Progenitor cell of endocrine pancreas (in vitro differentiated cells): ENCODE measurements around the gene UNC93B1. TPM values are rescaled to one million over a fixed set of nuclear protein-coding genes. Genes with fewer than 3 reads are reported as not detected.

Source experiments
- DNase-seq: peaks from one replicate; pipeline ENCODE4 v3.0.0; 2021; ENCODE audit warnings: low spot score; ENCODE audit not compliant: unreplicated experiment
- H3K27ac Mint-ChIP-seq: 2 replicates; pipeline ENCODE4 v1.8.0; 2021; ENCODE audit warnings: mild to moderate bottlenecking, moderate library complexity, mixed read lengths
- H3K27me3 Mint-ChIP-seq: 2 replicates; pipeline ENCODE4 v1.8.0; 2021; ENCODE audit warnings: mixed read lengths
- H3K36me3 Mint-ChIP-seq: 2 replicates; pipeline ENCODE4 v1.8.0; 2022; ENCODE audit warnings: mixed read lengths; ENCODE audit not compliant: insufficient read depth
- H3K4me1 Mint-ChIP-seq: 2 replicates; pipeline ENCODE4 v1.8.0; 2021; ENCODE audit warnings: low read depth, mixed read lengths
- H3K4me3 Mint-ChIP-seq: 2 replicates; pipeline ENCODE4 v1.8.0; 2021; ENCODE audit warnings: low read depth, mild to moderate bottlenecking, moderate library complexity, mixed read lengths
- H3K9me3 Mint-ChIP-seq: 2 replicates; pipeline ENCODE4 v1.8.0; 2021; ENCODE audit warnings: low read depth, mixed read lengths
- total RNA-seq: library from RNA; stranded (reverse); gene quantifications from 2 replicates; pipeline ENCODE4 v1.2.1, GENCODE V29; 2021
- TF ChIP-seq, protein P1 (sequence below): fragments of 200-600 bp; sonication (generic); IDR thresholded peaks from one replicate; pipeline ENCODE4 v1.5.0; 2021; ENCODE audit warnings: antibody characterized with exemption, mild to moderate bottlenecking; ENCODE audit not compliant: unreplicated experiment

Gene UNC93B1
- total RNA-seq, 1 donor from 2014 or later: 8.0 TPM

GRCh38 chr11:68011051-68011943 lies 7.4 kb upstream of the UNC93B1 start:
- Mint-ChIP-seq H3K27ac (no peak overlapping the region), H3K36me3 (no peaks in the 10 kb centered on the region), H3K9me3 (peaks cover 4% of the 10 kb centered on the region), H3K27me3 (peaks cover 5% of the 10 kb centered on the region), H3K4me3 (no peak overlapping the region), H3K4me1 (peaks cover 8% of the 10 kb centered on the region)
- TF ChIP-seq, protein P1, sequence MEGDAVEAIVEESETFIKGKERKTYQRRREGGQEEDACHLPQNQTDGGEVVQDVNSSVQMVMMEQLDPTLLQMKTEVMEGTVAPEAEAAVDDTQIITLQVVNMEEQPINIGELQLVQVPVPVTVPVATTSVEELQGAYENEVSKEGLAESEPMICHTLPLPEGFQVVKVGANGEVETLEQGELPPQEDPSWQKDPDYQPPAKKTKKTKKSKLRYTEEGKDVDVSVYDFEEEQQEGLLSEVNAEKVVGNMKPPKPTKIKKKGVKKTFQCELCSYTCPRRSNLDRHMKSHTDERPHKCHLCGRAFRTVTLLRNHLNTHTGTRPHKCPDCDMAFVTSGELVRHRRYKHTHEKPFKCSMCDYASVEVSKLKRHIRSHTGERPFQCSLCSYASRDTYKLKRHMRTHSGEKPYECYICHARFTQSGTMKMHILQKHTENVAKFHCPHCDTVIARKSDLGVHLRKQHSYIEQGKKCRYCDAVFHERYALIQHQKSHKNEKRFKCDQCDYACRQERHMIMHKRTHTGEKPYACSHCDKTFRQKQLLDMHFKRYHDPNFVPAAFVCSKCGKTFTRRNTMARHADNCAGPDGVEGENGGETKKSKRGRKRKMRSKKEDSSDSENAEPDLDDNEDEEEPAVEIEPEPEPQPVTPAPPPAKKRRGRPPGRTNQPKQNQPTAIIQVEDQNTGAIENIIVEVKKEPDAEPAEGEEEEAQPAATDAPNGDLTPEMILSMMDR: no peak
- no peak for DNase-seq

- Mint-ChIP-seq H3K4me3 (no peak within 1 kb of the TSS), H3K9me3 (peaks cover 4% of the 10 kb centered on the region), H3K4me1 (peaks cover 8% of the 10 kb centered on the region), H3K27ac (no peak within 1 kb of the TSS), H3K27me3 (peaks cover 5% of the 10 kb centered on the region), H3K36me3 (no peaks in the 10 kb centered on the region)
- TF ChIP-seq, protein P1: no peak
- DNase-seq: peak; percentile 8
Observed at GRCh38 chr11:68010090-68011041, 6.5 kb upstream of the UNC93B1 start, which contains the start of gene ALDH3B1. TSS of gene ALDH3B1 (plus strand) at chr11:68010327. CDS start at chr11:68015298, 4,971 bp downstream.

DNA sequence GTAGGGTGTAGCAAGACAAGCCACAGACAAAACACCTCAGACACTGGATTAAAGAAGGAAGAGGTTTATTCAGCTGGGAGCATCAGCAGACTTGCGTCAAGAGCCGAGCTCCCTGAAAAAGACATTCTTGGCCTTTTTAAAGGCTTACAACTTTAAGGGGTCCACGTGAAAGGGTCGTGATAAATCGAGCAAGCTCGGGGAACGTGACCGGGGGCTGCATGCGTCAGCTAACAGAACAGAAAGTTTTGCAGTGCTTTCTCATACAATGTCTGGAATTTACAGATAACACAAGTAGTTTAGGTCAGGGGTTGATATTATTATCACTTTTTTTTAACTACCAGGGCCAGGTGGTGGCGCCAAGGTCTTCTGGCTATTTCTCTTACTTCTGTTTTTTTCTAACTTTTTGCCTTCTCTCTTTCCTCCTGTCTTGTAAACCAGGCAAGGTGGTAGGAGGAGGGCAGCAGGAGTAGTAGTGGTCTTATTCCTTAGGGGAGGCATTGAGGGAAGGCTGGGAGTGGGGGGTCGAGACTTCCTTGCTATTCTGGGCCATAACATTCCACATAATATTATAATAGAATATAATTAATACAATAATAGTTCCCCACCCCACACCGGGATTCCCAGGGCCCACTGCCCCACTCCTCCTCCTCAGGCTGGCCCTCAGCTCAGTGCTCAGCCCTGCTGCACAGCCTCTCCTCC lies 5.6 kb upstream of the UNC93B1 start:
- peaks cover 8% of the 10 kb centered on the region for H3K4me1 Mint-ChIP-seq
- H3K36me3 Mint-ChIP-seq: no peaks in the 10 kb centered on the region
- TF ChIP-seq, protein P1: no peak
- H3K9me3 Mint-ChIP-seq: peaks cover 4% of the 10 kb centered on the region
- no peak overlapping the region for H3K27ac Mint-ChIP-seq
- H3K4me3 Mint-ChIP-seq: no peak overlapping the region
- no peak for DNase-seq
- peaks cover 10% of the 10 kb centered on the region for H3K27me3 Mint-ChIP-seq

DNA sequence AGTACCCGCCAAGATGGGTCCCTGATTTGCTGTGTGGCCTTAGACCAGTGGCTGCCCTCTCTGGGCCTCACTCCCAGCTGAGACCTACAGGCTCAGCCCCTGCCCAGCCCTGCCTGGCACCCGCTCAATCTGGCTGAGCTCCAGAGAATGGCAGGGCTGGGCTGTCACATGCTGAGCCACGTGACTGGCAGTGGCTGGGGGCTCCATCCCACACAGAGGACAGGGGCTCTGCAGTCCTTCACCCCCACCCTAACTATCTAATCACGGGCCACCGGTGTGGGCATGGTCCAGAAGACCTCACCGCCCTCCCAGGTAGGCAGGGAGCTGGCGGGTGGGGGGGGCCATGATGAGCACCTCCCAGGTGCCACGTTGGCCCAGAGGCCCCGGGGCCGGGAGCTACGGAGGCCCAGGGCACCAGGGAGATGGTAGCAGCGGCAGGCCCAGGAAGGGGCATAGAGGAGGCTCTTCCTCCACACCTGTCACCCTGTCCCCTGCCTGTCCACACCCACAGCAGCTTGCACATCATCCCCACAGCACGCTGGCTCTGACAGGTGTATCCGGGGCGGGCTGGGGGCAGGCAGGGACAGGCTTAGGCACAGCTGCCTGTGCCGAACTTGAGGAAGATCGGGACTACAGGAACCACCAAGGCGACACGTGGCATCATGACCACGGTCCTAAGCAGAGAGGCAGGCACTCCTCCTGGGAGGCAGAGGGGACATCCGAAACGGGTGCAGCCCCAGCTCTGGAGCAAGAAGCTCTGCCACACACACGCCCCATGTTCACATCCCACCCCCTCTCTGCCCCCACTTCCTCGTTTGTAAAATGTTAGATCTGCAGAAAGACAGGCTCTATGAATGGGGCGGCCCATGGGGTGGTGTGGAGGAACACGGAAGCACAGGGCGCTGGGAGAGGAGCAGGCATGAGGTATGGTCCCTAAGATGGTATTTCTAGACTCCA lies 4.8 kb upstream of the UNC93B1 start:
- Mint-ChIP-seq H3K27me3 (peaks cover 13% of the 10 kb centered on the region), H3K4me3 (no peak overlapping the region), H3K27ac (no peak overlapping the region), H3K9me3 (peaks cover 4% of the 10 kb centered on the region), H3K36me3 (no peaks in the 10 kb centered on the region), H3K4me1 (peaks cover 9% of the 10 kb centered on the region)
- DNase-seq: no peak
- TF ChIP-seq, protein P1: no peak
